ENCODE data around the gene FRMD1.

Gene FRMD1

GRCh38 chr6:168078943-168079405, at the start of gene FRMD1:
FRMD1 (minus strand) TSS chr6:168079212; CDS start chr6:168079094, 118 bp downstream.
- in situ Hi-C loops (cut with MboI; ENCODE audit: low sequenced_read_pairs) = no loop called here

- in situ Hi-C loops (cut with MboI; ENCODE audit: low sequenced_read_pairs) = no loop called here
Measured at GRCh38 chr6:168128006-168128630, 49.1 kb upstream of the FRMD1 start.

DNA sequence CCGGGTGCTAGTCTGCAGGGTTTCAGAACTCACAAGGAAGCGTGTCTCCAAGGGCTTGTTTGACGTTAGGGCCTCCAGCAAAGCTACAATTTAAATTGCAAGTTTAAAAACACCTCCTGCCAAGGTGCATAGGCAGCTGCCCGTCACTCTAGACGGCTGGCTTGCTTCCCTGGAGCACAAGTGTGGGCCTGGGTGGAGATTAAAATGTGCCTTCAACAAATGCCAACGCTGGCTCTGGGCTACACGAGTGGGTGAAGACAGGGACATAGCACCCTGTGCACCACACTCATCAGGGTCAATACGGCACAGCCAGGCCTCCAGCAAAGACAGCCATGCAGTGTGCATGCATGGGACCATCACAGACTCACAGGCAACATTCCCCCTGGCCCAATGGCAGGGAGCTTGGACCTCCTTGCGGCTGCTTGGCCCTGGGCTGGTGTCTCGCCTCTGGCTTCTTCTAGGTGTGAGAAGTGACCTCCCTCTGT, 48.4 kb upstream of the FRMD1 start:
- in situ Hi-C loops (cut with MboI; ENCODE audit: low sequenced_read_pairs) = no loop called here

- in situ Hi-C loops (cut with MboI; ENCODE audit: low sequenced_read_pairs) = no loop called here
Measured at GRCh38 chr6:168126566-168127383, 47.8 kb upstream of the FRMD1 start.

GRCh38 chr6:168125429-168126001, 46.5 kb upstream of the FRMD1 start:
- in situ Hi-C loops (cut with MboI; ENCODE audit: low sequenced_read_pairs) = no loop called here

DNA sequence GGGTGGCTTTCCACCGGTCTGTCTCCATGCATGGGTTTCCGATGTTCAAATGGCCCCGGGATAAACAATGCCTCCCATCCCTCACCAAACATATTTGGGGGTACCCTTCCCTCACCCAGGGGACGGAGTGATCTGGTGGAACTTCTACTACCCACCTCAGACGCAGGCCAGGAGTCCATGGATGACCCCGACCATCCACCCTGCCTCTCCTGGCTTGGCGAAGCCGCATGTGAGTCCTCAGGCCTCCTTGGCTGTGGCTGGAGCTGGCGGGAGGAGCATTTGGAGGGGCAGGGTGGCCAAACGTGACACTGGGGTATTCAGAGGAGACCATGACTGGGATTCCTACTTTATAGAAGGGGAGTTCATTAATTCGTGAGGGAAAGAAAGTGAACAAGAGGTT, 45.9 kb upstream of the FRMD1 start:
- in situ Hi-C loops (cut with MboI; ENCODE audit: low sequenced_read_pairs) = no loop called here

GRCh38 chr6:168124158-168124557, 45.1 kb upstream of the FRMD1 start:
- in situ Hi-C loops (cut with MboI; ENCODE audit: low sequenced_read_pairs) = no loop called here

GRCh38 chr6:168123165-168123911, 44.3 kb upstream of the FRMD1 start:
- in situ Hi-C loops (cut with MboI; ENCODE audit: low sequenced_read_pairs) = no loop called here

DNA sequence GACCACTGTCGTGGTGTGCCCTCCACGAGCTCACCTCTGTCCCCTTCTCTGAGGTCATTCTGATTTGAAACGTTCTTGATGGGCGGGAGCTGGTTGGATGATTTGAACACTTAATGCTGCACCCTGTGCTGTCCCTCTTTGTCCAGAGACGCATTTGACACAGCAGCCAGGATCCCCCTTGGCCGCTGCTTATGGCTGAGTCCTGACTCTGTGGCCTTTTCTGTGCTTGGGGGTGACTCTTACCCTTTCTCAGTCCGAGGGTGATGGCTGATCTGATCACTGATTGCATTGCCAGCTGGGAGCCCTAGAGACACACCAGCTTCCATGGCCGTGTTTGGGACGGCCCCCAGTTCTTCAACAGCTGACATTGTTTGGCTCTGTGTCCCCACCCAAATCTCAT, 43.5 kb upstream of the FRMD1 start:
- in situ Hi-C loops (cut with MboI; ENCODE audit: low sequenced_read_pairs) = no loop called here

GRCh38 chr6:168122011-168122410, 43.0 kb upstream of the FRMD1 start:
- in situ Hi-C loops (cut with MboI; ENCODE audit: low sequenced_read_pairs) = no loop called here

- in situ Hi-C loops (cut with MboI; ENCODE audit: low sequenced_read_pairs) = no loop called here
Measured at GRCh38 chr6:168121303-168121665, 42.3 kb upstream of the FRMD1 start.

DNA sequence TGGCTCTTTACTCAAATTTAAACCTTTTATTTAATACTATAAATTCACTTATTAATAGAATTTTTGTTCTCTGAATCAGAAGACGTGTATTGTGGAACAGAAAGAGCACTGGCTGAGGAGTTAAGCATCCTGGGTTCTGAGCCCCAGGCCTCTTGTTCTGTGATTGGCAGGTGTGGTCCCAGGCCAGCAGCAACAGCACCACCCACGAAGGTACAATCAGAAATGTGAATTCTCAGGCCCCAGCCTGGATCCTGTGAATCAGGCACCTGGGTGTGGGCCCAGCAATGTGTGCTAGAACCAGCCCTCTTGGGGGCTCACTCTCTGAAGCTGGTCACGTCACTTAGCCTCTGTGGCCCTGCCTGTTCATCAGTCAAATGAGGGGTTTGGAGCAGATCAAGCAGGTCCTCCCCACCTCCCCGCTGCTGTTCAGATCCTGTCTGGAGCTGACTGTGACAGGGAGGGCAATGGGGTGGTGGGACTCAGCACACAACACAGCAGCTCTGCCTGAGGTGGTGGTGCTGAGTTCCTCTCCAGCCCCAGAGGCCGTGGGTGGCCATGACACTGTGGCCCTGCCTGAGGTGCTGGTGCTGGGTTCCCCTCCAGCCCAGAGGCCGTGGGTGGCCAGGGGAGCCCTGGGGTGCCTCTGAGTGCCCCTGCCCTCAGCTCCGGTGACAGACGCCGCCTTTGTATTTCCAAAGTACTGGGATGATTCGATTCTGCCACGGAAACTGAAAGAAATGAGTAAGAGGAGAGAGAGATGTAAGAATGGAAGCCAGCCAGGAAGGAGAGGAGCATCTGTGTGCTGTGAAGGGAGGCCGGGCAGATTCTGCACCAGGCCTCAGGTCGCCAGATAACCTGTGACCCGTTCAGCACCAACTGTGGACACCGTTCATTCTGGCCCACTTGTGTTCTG, 41.6 kb upstream of the FRMD1 start:
- in situ Hi-C loops (cut with MboI; ENCODE audit: low sequenced_read_pairs) = no loop called here

- in situ Hi-C loops (cut with MboI; ENCODE audit: low sequenced_read_pairs) = no loop called here
Measured at GRCh38 chr6:168119539-168119938, 40.5 kb upstream of the FRMD1 start.

DNA sequence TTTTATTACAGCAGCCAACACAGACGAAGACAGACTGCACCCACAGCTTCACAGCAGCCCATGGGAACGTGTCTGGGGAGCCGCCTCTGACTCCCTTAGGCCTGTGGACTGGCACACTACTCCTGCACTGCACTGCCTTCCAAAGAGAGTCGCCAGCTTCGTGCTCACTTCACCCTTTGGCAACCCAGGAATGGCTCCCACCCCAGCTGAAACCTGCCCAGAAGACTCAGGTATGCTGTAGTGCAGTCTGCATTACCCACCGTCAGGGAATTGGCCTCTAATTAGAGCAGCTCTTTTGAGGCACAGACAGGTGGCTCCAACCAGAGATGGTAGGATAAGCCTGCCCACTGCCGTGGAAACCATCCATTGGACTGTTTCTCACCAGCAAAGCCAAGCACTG, 39.9 kb upstream of the FRMD1 start:
- in situ Hi-C loops (cut with MboI; ENCODE audit: low sequenced_read_pairs) = no loop called here

- in situ Hi-C loops (cut with MboI; ENCODE audit: low sequenced_read_pairs) = no loop called here
Measured at GRCh38 chr6:168117942-168118341, 38.9 kb upstream of the FRMD1 start.

DNA sequence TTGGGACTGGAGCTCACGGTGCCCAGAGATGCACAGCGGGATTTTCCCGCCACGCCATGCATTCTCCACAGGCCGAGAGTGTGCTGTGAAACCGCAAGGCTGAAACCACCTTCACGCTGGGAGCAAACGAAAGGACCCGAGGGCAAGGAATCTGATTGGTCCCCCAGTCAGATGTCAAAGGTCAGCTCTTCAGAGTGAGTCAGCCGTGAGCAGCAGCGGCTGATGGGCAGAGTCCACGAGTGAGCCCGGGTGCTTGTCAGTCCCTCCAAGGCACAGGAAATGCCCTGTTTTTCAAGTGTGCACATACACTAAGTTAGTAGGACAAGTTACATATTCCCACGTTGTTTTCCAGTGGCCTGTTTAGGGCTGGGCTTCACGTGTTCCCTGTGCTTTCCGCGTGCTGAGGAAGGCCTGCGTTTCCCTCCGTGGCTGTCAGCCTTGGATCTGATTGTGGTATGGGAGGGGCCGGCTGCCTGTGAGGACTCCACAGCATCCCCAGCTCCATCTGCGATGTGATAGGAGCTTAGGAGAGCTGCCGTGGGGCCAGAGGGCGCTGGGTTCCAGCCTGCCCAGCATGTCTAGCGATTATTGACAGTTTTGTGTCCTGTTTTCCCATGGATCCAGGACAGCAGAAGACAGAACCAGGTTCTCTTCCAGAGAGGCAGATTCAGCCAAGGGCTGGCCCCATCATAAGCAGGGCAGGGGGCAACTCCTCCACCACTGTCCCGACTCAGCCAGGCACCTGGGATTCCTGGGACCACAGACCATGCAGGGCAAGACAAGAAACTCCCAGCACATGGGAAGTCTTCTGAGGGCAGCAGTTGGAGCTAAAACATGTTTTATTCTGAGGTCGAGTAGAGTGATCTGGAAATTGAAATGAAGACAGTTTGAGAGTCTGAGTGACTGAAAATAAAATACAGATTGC, 38.2 kb upstream of the FRMD1 start:
- in situ Hi-C loops (cut with MboI; ENCODE audit: low sequenced_read_pairs) = no loop called here

DNA sequence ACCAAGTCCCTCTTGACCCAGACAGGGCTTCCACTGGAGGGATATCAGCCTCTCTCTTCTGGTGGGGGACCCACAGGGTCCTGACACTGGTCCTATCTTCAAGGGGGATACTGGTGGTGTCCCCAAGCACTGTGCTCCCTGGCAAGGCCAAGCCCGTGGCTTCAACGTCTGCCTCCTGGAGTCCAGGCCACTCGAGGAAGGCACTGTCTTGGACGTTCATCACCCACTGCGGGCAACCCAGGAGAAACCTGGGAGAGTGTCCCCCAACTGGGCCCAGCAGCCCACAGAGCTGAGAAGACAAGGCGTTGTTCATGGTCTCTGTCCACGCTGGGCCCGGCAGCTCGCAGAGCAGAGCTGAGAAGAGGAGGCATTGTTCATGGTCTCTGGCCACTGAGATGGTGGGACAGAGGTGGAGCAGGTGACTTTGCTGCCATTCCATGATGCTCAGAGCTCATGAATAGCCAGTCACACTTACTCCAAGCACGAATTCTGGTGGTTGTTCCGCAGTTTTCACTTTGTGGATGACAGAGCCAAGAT, 37.5 kb upstream of the FRMD1 start:
- in situ Hi-C loops (cut with MboI; ENCODE audit: low sequenced_read_pairs) = no loop called here

GRCh38 chr6:168115748-168116437, 36.9 kb upstream of the FRMD1 start:
- in situ Hi-C loops (cut with MboI; ENCODE audit: low sequenced_read_pairs) = no loop called here
